CD4-positive, alpha-beta T cell treated with Interleukin-12 subunit alpha and Interleukin-12 subunit beta, for 1 hour (primary cell): Measurements from ENCODE around the gene TBC1D9B.
A peak's percentile ranks its signal among the peaks of the same experiment; 100 is the strongest.

Source experiments
- DNase-seq: peaks from one replicate; pipeline ENCODE4 v3.0.0-alpha.2; 2020

Gene TBC1D9B

GRCh38 chr5:179906795-179907555, 722 bp downstream of the TBC1D9B start:
- peak; percentile 9 for DNase-seq

- no peak for DNase-seq
These were observed 1.4 kb downstream of the TBC1D9B start for GRCh38 chr5:179906294-179906794.

- no peak for DNase-seq
These were observed 2.5 kb downstream of the TBC1D9B start for GRCh38 chr5:179905161-179905560.

GRCh38 chr5:179904463-179905160, 3.1 kb downstream of the TBC1D9B start:
- DNase-seq, result no peak

GRCh38 chr5:179902763-179903158, 4.9 kb downstream of the TBC1D9B start:
- DNase-seq, result no peak

- no peak for DNase-seq
These were observed 5.6 kb downstream of the TBC1D9B start for GRCh38 chr5:179901915-179902762.

- no peak for DNase-seq
These were observed 6.2 kb downstream of the TBC1D9B start for GRCh38 chr5:179901462-179901861.

GRCh38 chr5:179900711-179901110, 7.0 kb downstream of the TBC1D9B start:
- no peak for DNase-seq

- DNase-seq, result no peak
These were observed 7.5 kb downstream of the TBC1D9B start for GRCh38 chr5:179900206-179900605.

GRCh38 chr5:179895861-179896260, 11.8 kb downstream of the TBC1D9B start:
- no peak for DNase-seq

GRCh38 chr5:179893958-179894895, 13.5 kb downstream of the TBC1D9B start:
- DNase-seq, result no peak

GRCh38 chr5:179893076-179893957, 14.4 kb downstream of the TBC1D9B start:
- DNase-seq, result no peak

- no peak for DNase-seq
These were observed 15.4 kb downstream of the TBC1D9B start for GRCh38 chr5:179892255-179892654.

- no peak for DNase-seq
These were observed 16.7 kb downstream of the TBC1D9B start for GRCh38 chr5:179890751-179891682.

GRCh38 chr5:179889885-179890284, 17.8 kb downstream of the TBC1D9B start:
- no peak for DNase-seq

- DNase-seq, result no peak
These were observed 19.9 kb downstream of the TBC1D9B start for GRCh38 chr5:179887802-179888201.

- DNase-seq, result no peak
These were observed 20.6 kb downstream of the TBC1D9B start for GRCh38 chr5:179887095-179887494.

GRCh38 chr5:179886190-179886911, 21.3 kb downstream of the TBC1D9B start:
- DNase-seq, result no peak

GRCh38 chr5:179885491-179886090, 22.1 kb downstream of the TBC1D9B start:
- no peak for DNase-seq
